ENCODE results near the gene SORCS2. TPM values are rescaled to one million over a fixed set of nuclear protein-coding genes. Genes with fewer than 3 reads are reported as not detected.

SORCS2 gene
- total and polyA plus RNA-seq, 2 of the 13 experiments (the other 11 are each of a cell fraction or from before 2014, with no cell fraction given): 0.82 to 1.0 TPM

DNA sequence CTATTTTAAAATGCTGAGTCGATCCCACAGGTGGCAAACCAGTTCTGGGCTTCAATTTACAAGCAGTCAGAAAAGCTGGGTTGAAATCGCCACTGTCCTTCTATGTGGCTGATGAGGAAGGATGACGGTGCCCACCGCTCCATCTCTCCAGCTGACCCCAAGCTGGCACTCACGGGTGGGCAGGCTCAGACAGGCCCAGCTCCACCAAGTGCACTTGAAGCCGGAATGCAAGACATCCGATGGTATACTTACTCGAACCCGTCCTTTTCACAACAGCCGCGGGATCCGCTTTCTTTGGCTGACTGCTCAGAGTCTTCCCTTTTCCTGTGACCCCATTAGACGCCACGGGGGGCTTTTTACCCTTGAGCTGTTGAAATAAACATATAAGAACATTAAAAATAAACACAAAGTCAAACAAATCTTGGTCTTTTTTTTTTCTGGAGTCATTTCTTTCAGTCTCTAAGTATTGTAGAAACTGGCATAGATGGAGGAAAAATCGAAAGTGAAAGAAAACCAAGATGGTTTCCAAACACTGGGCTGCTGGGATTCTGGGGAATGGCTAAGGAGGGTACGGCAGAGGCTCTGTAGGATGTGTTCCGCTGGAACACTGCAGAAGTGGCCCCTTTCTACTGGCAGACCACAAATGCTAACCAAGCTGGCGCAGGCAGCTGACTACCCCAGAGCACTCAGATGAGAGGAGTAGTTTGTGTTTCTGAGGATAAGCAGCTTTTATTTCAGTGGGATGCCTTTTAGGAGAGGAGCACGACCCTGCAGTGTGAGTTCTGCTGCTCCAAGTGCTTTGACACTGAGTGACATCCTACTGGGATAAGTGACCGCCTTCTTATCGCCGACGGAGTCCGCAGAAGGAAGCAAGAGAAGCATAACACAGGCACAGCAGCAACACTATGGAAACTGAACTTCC lies 586.4 kb downstream of the SORCS2 start:
- TF ChIP-seq BCL6 (CRISPR knock-in tag; IDR thresholded peaks at IDR 0.05): no peak
- TF ChIP-seq, protein P1, sequence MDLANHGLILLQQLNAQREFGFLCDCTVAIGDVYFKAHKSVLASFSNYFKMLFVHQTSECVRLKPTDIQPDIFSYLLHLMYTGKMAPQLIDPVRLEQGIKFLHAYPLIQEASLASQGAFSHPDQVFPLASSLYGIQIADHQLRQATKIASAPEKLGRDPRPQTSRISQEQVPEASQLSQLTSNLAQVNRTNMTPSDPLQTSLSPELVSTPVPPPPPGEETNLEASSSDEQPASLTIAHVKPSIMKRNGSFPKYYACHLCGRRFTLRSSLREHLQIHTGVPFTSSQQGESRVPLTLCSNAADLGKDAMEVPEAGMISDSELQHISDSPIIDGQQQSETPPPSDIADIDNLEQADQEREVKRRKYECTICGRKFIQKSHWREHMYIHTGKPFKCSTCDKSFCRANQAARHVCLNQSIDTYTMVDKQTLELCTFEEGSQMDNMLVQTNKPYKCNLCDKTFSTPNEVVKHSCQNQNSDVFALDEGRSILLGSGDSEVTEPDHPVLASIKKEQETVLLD (CRISPR knock-in tag; IDR thresholded peaks at IDR 0.05; ENCODE audit: low read depth): no peak
- no peak for TF ChIP-seq POLR2AphosphoS5 (IDR thresholded peaks at IDR 0.05; ENCODE audit: low read depth, low read length)
- no peak for TF ChIP-seq ZBTB42 (CRISPR knock-in tag; IDR thresholded peaks at IDR 0.05)
- no peak for TF ChIP-seq ZNF883 (CRISPR knock-in tag; IDR thresholded peaks at IDR 0.05; ENCODE audit: not compliant biosample characterization)
- no peak for TF ChIP-seq IKZF1 (IDR thresholded peaks at IDR 0.05)
- TF ChIP-seq RFX5 (IDR thresholded peaks at IDR 0.05; ENCODE audit: low read depth, low read length): no peak
- Histone ChIP-seq H3K36me3 (replicated peaks in 1 of 2; ENCODE audit: control insufficient read depth in 1 of 2, insufficient read depth in 2 of 2, low read length in 2 of 2) (peaks cover 6 to 21% of the 10 kb centered on the region in 2 experiments; a peak in 3 of 5 replicates), H3K27ac (ENCODE audit: extremely low read length, insufficient read depth, low read length) (no peak overlapping the region), H3K4me1 (ENCODE audit: insufficient read depth, low read length) (peaks cover 34% of the 10 kb centered on the region), H3K4me3 (replicated peaks in 1 of 3; ENCODE audit: insufficient read depth in 1 of 3, low read depth in 2 of 3, low read length in 3 of 3) (no peak overlapping the region), H3K79me2 (ENCODE audit: insufficient read depth, low read length) (no peaks in the 10 kb centered on the region), H3K9me3 (ENCODE audit: low read length) (no peaks in the 10 kb centered on the region), H3K9ac (ENCODE audit: insufficient read depth, low read depth, low read length) (no peak overlapping the region), H3K27me3 (ENCODE audit: control insufficient read depth in 1 of 2, insufficient read depth in 2 of 2, low read length in 2 of 2) (no peaks in the 10 kb centered on the region), H4K20me1 (ENCODE audit: insufficient read depth, low read length) (no peaks in the 10 kb centered on the region), H3K4me2 (ENCODE audit: low read depth, low read length) (no peak overlapping the region), H2AFZ (ENCODE audit: low read length) (no peak overlapping the region)
- in situ Hi-C loops (cut with HindIII; ENCODE audit: extremely low pct_ligation_motif_present, low pct_unique_long_range_greater_than_20kb) (no loop called here), intact Hi-C loops (cut with micrococcal nuclease; ENCODE audit: unreplicated experiment) (no loop called here)
- POLR2A ChIA-PET: no interaction called here
- DNase-seq (ENCODE audit: low spot score): no peak
- ATAC-seq: no peak
- WGBS (ENCODE audit: low lambda C conversion rate): 93% methylated on average over 24 of the region's 24 CpGs
- no peak for FAIRE-seq
- no TSS peak for BruUV-seq (replicated peaks)
- CTCF ChIA-PET (ENCODE audit: low intra/inter-chr PET ratio, low total read pairs): no interaction called here

DNA sequence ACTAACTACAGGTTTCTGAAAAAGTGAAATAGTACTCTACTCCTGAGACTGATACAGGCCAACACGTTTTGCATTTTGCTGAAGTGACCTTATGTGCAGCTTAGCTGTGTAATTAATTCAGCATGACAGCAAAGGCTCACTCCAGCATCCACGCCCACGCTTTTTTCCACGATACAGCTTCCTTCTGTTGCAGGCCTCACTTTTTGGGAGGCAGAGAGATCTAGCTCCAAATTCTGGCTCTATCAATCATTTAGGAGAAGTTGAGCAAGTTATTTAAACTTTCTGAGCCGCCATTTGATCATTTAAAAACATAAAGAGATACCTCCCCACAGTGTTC lies 587.1 kb downstream of the SORCS2 start:
- H3K4me3 ChIP-seq (replicated peaks in 1 of 3; ENCODE audit: insufficient read depth in 1 of 3, low read depth in 2 of 3, low read length in 3 of 3): no peak overlapping the region
- WGBS (ENCODE audit: low lambda C conversion rate): 93% methylated on average over 5 of the region's 5 CpGs
- H3K36me3 ChIP-seq (replicated peaks in 1 of 2; ENCODE audit: control insufficient read depth in 1 of 2, insufficient read depth in 2 of 2, low read length in 2 of 2): peaks cover 6 to 21% of the 10 kb centered on the region in 2 experiments; a peak in 3 of 5 replicates
- H3K27me3 ChIP-seq (ENCODE audit: control insufficient read depth in 1 of 2, insufficient read depth in 2 of 2, low read length in 2 of 2): no peaks in the 10 kb centered on the region
- no TSS peak for BruUV-seq (replicated peaks)
- no peak overlapping the region for H2AFZ ChIP-seq (ENCODE audit: low read length)
- in situ Hi-C loops (cut with HindIII; ENCODE audit: extremely low pct_ligation_motif_present, low pct_unique_long_range_greater_than_20kb): no loop called here
- H3K4me2 ChIP-seq (ENCODE audit: low read depth, low read length): no peak overlapping the region
- no peak for ATAC-seq
- H3K27ac ChIP-seq (ENCODE audit: extremely low read length, insufficient read depth, low read length): no peak overlapping the region
- POLR2A ChIA-PET: no interaction called here
- intact Hi-C loops (cut with micrococcal nuclease; ENCODE audit: unreplicated experiment): no loop called here
- H3K9me3 ChIP-seq (ENCODE audit: low read length): no peaks in the 10 kb centered on the region
- no peak overlapping the region for H3K9ac ChIP-seq (ENCODE audit: insufficient read depth, low read depth, low read length)
- DNase-seq (ENCODE audit: low spot score): no peak
- H3K4me1 ChIP-seq (ENCODE audit: insufficient read depth, low read length): peaks cover 28% of the 10 kb centered on the region
- CTCF ChIA-PET (ENCODE audit: low intra/inter-chr PET ratio, low total read pairs): no interaction called here
- no peaks in the 10 kb centered on the region for H3K79me2 ChIP-seq (ENCODE audit: insufficient read depth, low read length)
- no peaks in the 10 kb centered on the region for H4K20me1 ChIP-seq (ENCODE audit: insufficient read depth, low read length)
- no peak for FAIRE-seq
- TF ChIP-seq ZNF557 (CRISPR knock-in tag; IDR thresholded peaks at IDR 0.05) (no peak), SMARCE1 (IDR thresholded peaks at IDR 0.05; ENCODE audit: borderline replicate concordance) (no peak), ZNF552 (CRISPR knock-in tag; IDR thresholded peaks at IDR 0.05; ENCODE audit: borderline replicate concordance) (no peak), JDP2 (CRISPR knock-in tag; IDR thresholded peaks at IDR 0.05; ENCODE audit: borderline replicate concordance) (no peak)
- TF ChIP-seq, protein P2, sequence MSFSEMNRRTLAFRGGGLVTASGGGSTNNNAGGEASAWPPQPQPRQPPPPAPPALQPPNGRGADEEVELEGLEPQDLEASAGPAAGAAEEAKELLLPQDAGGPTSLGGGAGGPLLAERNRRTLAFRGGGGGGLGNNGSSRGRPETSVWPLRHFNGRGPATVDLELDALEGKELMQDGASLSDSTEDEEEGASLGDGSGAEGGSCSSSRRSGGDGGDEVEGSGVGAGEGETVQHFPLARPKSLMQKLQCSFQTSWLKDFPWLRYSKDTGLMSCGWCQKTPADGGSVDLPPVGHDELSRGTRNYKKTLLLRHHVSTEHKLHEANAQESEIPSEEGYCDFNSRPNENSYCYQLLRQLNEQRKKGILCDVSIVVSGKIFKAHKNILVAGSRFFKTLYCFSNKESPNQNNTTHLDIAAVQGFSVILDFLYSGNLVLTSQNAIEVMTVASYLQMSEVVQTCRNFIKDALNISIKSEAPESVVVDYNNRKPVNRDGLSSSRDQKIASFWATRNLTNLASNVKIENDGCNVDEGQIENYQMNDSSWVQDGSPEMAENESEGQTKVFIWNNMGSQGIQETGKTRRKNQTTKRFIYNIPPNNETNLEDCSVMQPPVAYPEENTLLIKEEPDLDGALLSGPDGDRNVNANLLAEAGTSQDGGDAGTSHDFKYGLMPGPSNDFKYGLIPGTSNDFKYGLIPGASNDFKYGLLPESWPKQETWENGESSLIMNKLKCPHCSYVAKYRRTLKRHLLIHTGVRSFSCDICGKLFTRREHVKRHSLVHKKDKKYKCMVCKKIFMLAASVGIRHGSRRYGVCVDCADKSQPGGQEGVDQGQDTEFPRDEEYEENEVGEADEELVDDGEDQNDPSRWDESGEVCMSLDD (CRISPR knock-in tag; IDR thresholded peaks at IDR 0.05; ENCODE audit: borderline replicate concordance): no peak
- TF ChIP-seq, protein P3, sequence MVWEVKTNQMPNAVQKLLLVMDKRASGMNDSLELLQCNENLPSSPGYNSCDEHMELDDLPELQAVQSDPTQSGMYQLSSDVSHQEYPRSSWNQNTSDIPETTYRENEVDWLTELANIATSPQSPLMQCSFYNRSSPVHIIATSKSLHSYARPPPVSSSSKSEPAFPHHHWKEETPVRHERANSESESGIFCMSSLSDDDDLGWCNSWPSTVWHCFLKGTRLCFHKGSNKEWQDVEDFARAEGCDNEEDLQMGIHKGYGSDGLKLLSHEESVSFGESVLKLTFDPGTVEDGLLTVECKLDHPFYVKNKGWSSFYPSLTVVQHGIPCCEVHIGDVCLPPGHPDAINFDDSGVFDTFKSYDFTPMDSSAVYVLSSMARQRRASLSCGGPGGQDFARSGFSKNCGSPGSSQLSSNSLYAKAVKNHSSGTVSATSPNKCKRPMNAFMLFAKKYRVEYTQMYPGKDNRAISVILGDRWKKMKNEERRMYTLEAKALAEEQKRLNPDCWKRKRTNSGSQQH (CRISPR knock-in tag; IDR thresholded peaks at IDR 0.05; ENCODE audit: low read depth): no peak
